GM18861 (cell line): ENCODE results near the gene MCUR1.
A peak's percentile ranks its signal among the peaks of the same experiment; 100 is the strongest.
"Not testable (repeated sequence)": the region's sequence is repeated elsewhere in the genome, so short reads cannot be mapped to it uniquely, and the experiment has no call there.

Experiments
- ATAC-seq: cut with Tn5 transposase; IDR thresholded peaks from one replicate; pipeline ENCODE4 v1.9.1; 2021; ENCODE audit not compliant: unreplicated experiment

MCUR1 gene

GRCh38 chr6:13814176-13814937 is at the start of gene MCUR1:
Gene MCUR1, minus strand, starts transcription at chr6:13814557. Its CDS starts 128 bp downstream, at chr6:13814429.
- ATAC-seq, result peak; percentile 74

- no peak for ATAC-seq
Measured at GRCh38 chr6:13863699-13864155, 49.4 kb upstream of the MCUR1 start.

- ATAC-seq, result not testable (repeated sequence)
Measured at GRCh38 chr6:13860556-13861185, 46.3 kb upstream of the MCUR1 start.

GRCh38 chr6:13859871-13860555 is 45.7 kb upstream of the MCUR1 start:
- no peak for ATAC-seq

GRCh38 chr6:13854716-13855250 is 40.4 kb upstream of the MCUR1 start:
- no peak for ATAC-seq

GRCh38 chr6:13853871-13854270 is 39.5 kb upstream of the MCUR1 start:
- ATAC-seq, result no peak

- no peak for ATAC-seq
Measured at GRCh38 chr6:13851803-13852202, 37.4 kb upstream of the MCUR1 start.

- no peak for ATAC-seq
Measured at GRCh38 chr6:13851330-13851729, 37.0 kb upstream of the MCUR1 start.

GRCh38 chr6:13850690-13851089 is 36.3 kb upstream of the MCUR1 start:
- not testable (repeated sequence) for ATAC-seq

- no peak for ATAC-seq
Measured at GRCh38 chr6:13848522-13849150, 34.3 kb upstream of the MCUR1 start.

- no peak for ATAC-seq
Measured at GRCh38 chr6:13847326-13848050, 33.1 kb upstream of the MCUR1 start.

- ATAC-seq, result no peak
Measured at GRCh38 chr6:13846841-13847240, 32.5 kb upstream of the MCUR1 start.

- no peak for ATAC-seq
Measured at GRCh38 chr6:13841936-13842335, 27.6 kb upstream of the MCUR1 start.

GRCh38 chr6:13838616-13839015 is 24.3 kb upstream of the MCUR1 start:
- ATAC-seq, result no peak

- no peak for ATAC-seq
Measured at GRCh38 chr6:13836170-13836569, 21.8 kb upstream of the MCUR1 start.

- no peak for ATAC-seq
Measured at GRCh38 chr6:13834790-13835189, 20.4 kb upstream of the MCUR1 start.

- ATAC-seq, result not testable (repeated sequence)
Measured at GRCh38 chr6:13834018-13834417, 19.7 kb upstream of the MCUR1 start.

GRCh38 chr6:13832778-13833177 is 18.4 kb upstream of the MCUR1 start:
- ATAC-seq, result no peak

- no peak for ATAC-seq
Measured at GRCh38 chr6:13831615-13832014, 17.3 kb upstream of the MCUR1 start.

GRCh38 chr6:13830803-13831202 is 16.4 kb upstream of the MCUR1 start:
- no peak for ATAC-seq
